Stimulated activated CD4-positive, alpha-beta T cell treated with anti-CD3 and anti-CD28 coated beads, Interleukin-1b, Interleukin-23, amount 100 ng/mL, for 24 hours (primary cell): ENCODE data around the gene PEX11B.

ENCODE experiments used
- DNase-seq, 4 experiments: peaks; one replicate each; pipeline ENCODE4 v3.0.0-alpha.2; 2020; ENCODE audit warnings: low read depth in 4 of 4, low spot score in 1 of 4

Gene PEX11B

GRCh38 chr1:145918144-145918991, at the start of gene PEX11B:
PEX11B (minus strand) TSS chr1:145918717; CDS start chr1:145918688, 29 bp downstream.
- peak; percentile 76 to 90 (median 84) for DNase-seq

- no peak for DNase-seq
These were observed 48.8 kb upstream of the PEX11B start for GRCh38 chr1:145967288-145967687.

GRCh38 chr1:145965119-145965744, 46.7 kb upstream of the PEX11B start:
- DNase-seq, result no peak

GRCh38 chr1:145964328-145965118, 46.0 kb upstream of the PEX11B start, which contains the start of the genes ANKRD34A and POLR3GL:
ANKRD34A (minus strand) TSS chr1:145964575; CDS start chr1:145961759, 2,816 bp downstream.
POLR3GL (plus strand) TSS chr1:145964690; CDS start chr1:145974866, 10,176 bp downstream.
- DNase-seq, result peak; percentile 57 to 90 (median 74)

- DNase-seq, result no peak
These were observed 44.9 kb upstream of the PEX11B start for GRCh38 chr1:145963265-145964019.

GRCh38 chr1:145962157-145963102, 43.9 kb upstream of the PEX11B start:
- no peak for DNase-seq

GRCh38 chr1:145961425-145962156, 43.1 kb upstream of the PEX11B start:
- DNase-seq, result peak in 1 of 4 experiments; percentile 57

GRCh38 chr1:145961109-145961424, 42.5 kb upstream of the PEX11B start:
- DNase-seq, result no peak

GRCh38 chr1:145960468-145961108, 42.1 kb upstream of the PEX11B start:
- no peak for DNase-seq

- DNase-seq, result no peak
These were observed 41.5 kb upstream of the PEX11B start for GRCh38 chr1:145959957-145960467.

GRCh38 chr1:145959333-145959732, 40.8 kb upstream of the PEX11B start:
- DNase-seq, result no peak

GRCh38 chr1:145958734-145959133, 40.2 kb upstream of the PEX11B start:
- no peak for DNase-seq

- DNase-seq, result peak; percentile 86 to 94 (median 89)
These were observed 39.2 kb upstream of the PEX11B start, which contains the start of gene LIX1L for GRCh38 chr1:145957443-145958319. LIX1L (minus strand) TSS chr1:145958017; CDS start chr1:145957927, 90 bp downstream.

- no peak for DNase-seq
These were observed 38.4 kb upstream of the PEX11B start for GRCh38 chr1:145956781-145957442.

GRCh38 chr1:145956361-145956760, 37.8 kb upstream of the PEX11B start:
- no peak for DNase-seq

- DNase-seq, result no peak
These were observed 36.9 kb upstream of the PEX11B start for GRCh38 chr1:145955436-145955835.

GRCh38 chr1:145953861-145954260, 35.3 kb upstream of the PEX11B start:
- no peak for DNase-seq
